ENCODE measurements around the gene STK32B. TPM values are rescaled to one million over a fixed set of nuclear protein-coding genes. Genes with fewer than 3 reads are reported as not detected.

Gene STK32B
- total and polyA plus RNA-seq, 8 donors: 0.61 to 5.5 (median 3.1) TPM

GRCh38 chr4:5423670-5424069, 372.4 kb downstream of the STK32B start:
- DNase-seq: no peak
- H3K4me3 ChIP-seq: no peak overlapping the region
- WGBS, 5 donors: 60 to 95% (median 88%) methylated on average over 1 to 6 of the region's 6 CpGs
- no peaks in the 10 kb centered on the region for H3K4me1 ChIP-seq
- H3K27me3 ChIP-seq: no peaks in the 10 kb centered on the region
- H3K9me3 ChIP-seq: no peaks in the 10 kb centered on the region
- H3K27ac ChIP-seq: no peak overlapping the region
- intact Hi-C loops (cut with DNase I; ENCODE audit: low total_unique reads): no loop called here
- no peak for TF ChIP-seq POLR2AphosphoS5 (IDR thresholded peaks at IDR 0.05)
- TF ChIP-seq, protein P1, sequence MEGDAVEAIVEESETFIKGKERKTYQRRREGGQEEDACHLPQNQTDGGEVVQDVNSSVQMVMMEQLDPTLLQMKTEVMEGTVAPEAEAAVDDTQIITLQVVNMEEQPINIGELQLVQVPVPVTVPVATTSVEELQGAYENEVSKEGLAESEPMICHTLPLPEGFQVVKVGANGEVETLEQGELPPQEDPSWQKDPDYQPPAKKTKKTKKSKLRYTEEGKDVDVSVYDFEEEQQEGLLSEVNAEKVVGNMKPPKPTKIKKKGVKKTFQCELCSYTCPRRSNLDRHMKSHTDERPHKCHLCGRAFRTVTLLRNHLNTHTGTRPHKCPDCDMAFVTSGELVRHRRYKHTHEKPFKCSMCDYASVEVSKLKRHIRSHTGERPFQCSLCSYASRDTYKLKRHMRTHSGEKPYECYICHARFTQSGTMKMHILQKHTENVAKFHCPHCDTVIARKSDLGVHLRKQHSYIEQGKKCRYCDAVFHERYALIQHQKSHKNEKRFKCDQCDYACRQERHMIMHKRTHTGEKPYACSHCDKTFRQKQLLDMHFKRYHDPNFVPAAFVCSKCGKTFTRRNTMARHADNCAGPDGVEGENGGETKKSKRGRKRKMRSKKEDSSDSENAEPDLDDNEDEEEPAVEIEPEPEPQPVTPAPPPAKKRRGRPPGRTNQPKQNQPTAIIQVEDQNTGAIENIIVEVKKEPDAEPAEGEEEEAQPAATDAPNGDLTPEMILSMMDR (IDR thresholded peaks at IDR 0.05): no peak
- no peak for TF ChIP-seq EP300 (IDR thresholded peaks at IDR 0.05)
- no peak for TF ChIP-seq POLR2A (IDR thresholded peaks at IDR 0.05)
- no peaks in the 10 kb centered on the region for H3K36me3 ChIP-seq

GRCh38 chr4:5424211-5424610, 372.9 kb downstream of the STK32B start:
- H3K27me3 ChIP-seq: no peaks in the 10 kb centered on the region
- H3K9me3 ChIP-seq: no peaks in the 10 kb centered on the region
- 67 to 98% (median 87%) methylated on average over 1 to 3 of the region's 3 CpGs for WGBS, 5 donors
- no peak for DNase-seq
- H3K4me3 ChIP-seq: no peak overlapping the region
- no peak for TF ChIP-seq POLR2A (IDR thresholded peaks at IDR 0.05)
- TF ChIP-seq, protein P1 (IDR thresholded peaks at IDR 0.05): no peak
- no peak for TF ChIP-seq POLR2AphosphoS5 (IDR thresholded peaks at IDR 0.05)
- no peak for TF ChIP-seq EP300 (IDR thresholded peaks at IDR 0.05)
- no peaks in the 10 kb centered on the region for H3K36me3 ChIP-seq
- no peak overlapping the region for H3K27ac ChIP-seq
- intact Hi-C loops (cut with DNase I; ENCODE audit: low total_unique reads): no loop called here
- H3K4me1 ChIP-seq: no peaks in the 10 kb centered on the region

DNA sequence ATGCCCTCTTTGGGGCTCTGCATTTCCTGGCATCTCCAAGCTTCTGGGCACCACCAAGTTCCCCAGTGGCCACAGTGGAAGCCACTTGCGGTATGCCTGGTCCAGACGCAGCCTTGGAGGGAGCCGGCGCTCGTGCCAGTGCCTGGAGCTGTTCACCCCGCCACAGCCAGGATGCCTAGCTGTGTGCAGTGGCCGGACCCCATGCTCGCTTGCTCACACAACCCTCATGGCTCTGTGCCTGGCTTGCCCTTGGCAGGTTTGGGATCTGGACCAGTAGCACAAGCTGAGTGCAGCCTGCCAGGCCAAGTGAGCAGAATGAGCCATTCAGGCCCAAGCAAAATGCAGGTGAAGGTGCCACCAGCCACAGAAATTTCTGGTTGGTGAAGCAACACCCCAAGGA, 373.6 kb downstream of the STK32B start:
- 94 to 100% (median 96%) methylated on average over 2 to 8 of the region's 8 CpGs for WGBS, 5 donors
- Histone ChIP-seq H3K9me3 (peaks cover 0 to 5% (median 0%) of the 10 kb centered on the region in 4 donors), H3K4me3 (no peak overlapping the region), H3K27me3 (no peaks in the 10 kb centered on the region), H3K27ac (no peak overlapping the region), H3K36me3 (no peaks in the 10 kb centered on the region), H3K4me1 (no peaks in the 10 kb centered on the region)
- no peak for DNase-seq
- TF ChIP-seq POLR2A (IDR thresholded peaks at IDR 0.05): no peak
- no peak for TF ChIP-seq EP300 (IDR thresholded peaks at IDR 0.05)
- TF ChIP-seq, protein P1 (IDR thresholded peaks at IDR 0.05): no peak
- TF ChIP-seq POLR2AphosphoS5 (IDR thresholded peaks at IDR 0.05): no peak
- intact Hi-C loops (cut with DNase I; ENCODE audit: low total_unique reads): no loop called here

GRCh38 chr4:5429747-5430146, 378.5 kb downstream of the STK32B start:
- intact Hi-C loops (cut with DNase I; ENCODE audit: low total_unique reads): no loop called here
- H3K36me3 ChIP-seq: no peaks in the 10 kb centered on the region
- no peak overlapping the region for H3K27ac ChIP-seq
- no peak for TF ChIP-seq POLR2AphosphoS5 (IDR thresholded peaks at IDR 0.05)
- TF ChIP-seq POLR2A (IDR thresholded peaks at IDR 0.05): no peak
- TF ChIP-seq, protein P1 (IDR thresholded peaks at IDR 0.05): no peak
- no peak for TF ChIP-seq EP300 (IDR thresholded peaks at IDR 0.05)
- DNase-seq: no peak
- H3K4me1 ChIP-seq: no peaks in the 10 kb centered on the region
- H3K4me3 ChIP-seq: no peak overlapping the region
- peaks cover 0 to 13% (median 2%) of the 10 kb centered on the region in 4 donors for H3K9me3 ChIP-seq
- H3K27me3 ChIP-seq: no peaks in the 10 kb centered on the region

All from stomach (tissue), 9 donors.